Transverse colon (tissue), 4 donors: Measurements from ENCODE around the gene RNF166. TPM values are rescaled to one million over a fixed set of nuclear protein-coding genes. Genes with fewer than 3 reads are reported as not detected.
"Not testable (repeated sequence)": the region's sequence is repeated elsewhere in the genome, so short reads cannot be mapped to it uniquely, and the experiment has no call there.

Experiments
- DNase-seq: peaks from one replicate; pipeline ENCODE4 v3.0.0-alpha.2; 2019
- H3K27ac ChIP-seq, 4 donors: fragments of 200-600 bp; sonication (generic); 2 replicates each; pipeline ENCODE4 v1.5.1; 2016 to 2018; ENCODE audit warnings: inconsistent platforms in 4 of 4
- H3K27me3 ChIP-seq: fragments of 200-600 bp; sonication (generic); 2 replicates; pipeline ENCODE4 v1.5.1; 2017; ENCODE audit warnings: inconsistent platforms
- H3K36me3 ChIP-seq, 4 donors: fragments of 200-600 bp; sonication (generic); 2 replicates each; pipeline ENCODE4 v1.5.1; 2017 to 2019; ENCODE audit warnings: inconsistent platforms in 4 of 4
- H3K4me1 ChIP-seq, 4 donors: fragments of 200-600 bp; sonication (generic); 2 replicates each; pipeline ENCODE4 v1.5.1; 2017 to 2020; ENCODE audit warnings: inconsistent platforms in 4 of 4
- H3K4me3 ChIP-seq, 4 donors: fragments of 200-600 bp; sonication (generic); 1 replicate in 1 of 4; 2 replicates in 3 of 4; pipeline versions ENCODE4 v1.5.1 to v1.6.1; 2017 to 2019; ENCODE audit warnings: inconsistent platforms in 4 of 4
- H3K9me3 ChIP-seq, 2 donors: fragments of 200-600 bp; sonication (generic); 2 replicates each; pipeline ENCODE4 v1.5.1; 2017 to 2019; ENCODE audit warnings: inconsistent platforms in 2 of 2
- EP300 ChIP-seq: sonication (generic); formaldehyde crosslinking; IDR thresholded peaks from one replicate; pipeline ENCODE4 v1.6.1; 2017; ENCODE audit warnings: antibody characterized with exemption, low read depth
- POLR2A ChIP-seq: fragments of 450-650 bp; IDR thresholded peaks from one replicate; pipeline ENCODE4 v1.6.1; 2016; ENCODE audit warnings: antibody characterized with exemption, mild to moderate bottlenecking, moderate library complexity
- POLR2AphosphoS5 ChIP-seq, 3 donors: sonication (generic); formaldehyde crosslinking; IDR thresholded peaks; one replicate each; pipeline ENCODE4 v1.6.1; 2016; ENCODE audit warnings: antibody characterized with exemption in 3 of 3
- WGBS, 2 donors: methylation state at CpG; one replicate each; pipeline ENCODE4 v1.1.5; 2018; ENCODE audit warnings: low coverage in 1 of 2; 5-methylcytosine and 5-hydroxymethylcytosine counted together
- in situ Hi-C, 4 donors: fragments of 200-750 bp; cut with MboI; loops; one replicate each; pipeline versions ENCODE4 v1.15.0 to v1.15.1; 2017; ENCODE audit warnings: low sequenced_read_pairs in 3 of 4, low pct_ligation_motif_present in 1 of 4, low pct_unique_long_range_greater_than_20kb in 1 of 4
- intact Hi-C: fragments of 100-400 bp; cut with DNase I; formaldehyde crosslinking; loops from one replicate; pipeline ENCODE4 v1.15.1; 2023; ENCODE audit warnings: low total_unique reads
- total RNA-seq, 4 donors: library from RNA; depleted of rRNA; stranded (reverse); fragments of >200 nt; gene quantifications; one replicate each; pipeline ENCODE4 v1.1.0, GENCODE V29; 2016
- TF ChIP-seq, protein P1 (sequence below), 5 experiments: fragments of 200-600 bp in 3 of 5; fragments of 450-650 bp in 2 of 5; sonication (generic) in 3 of 5; IDR thresholded peaks; 1 replicate in 2 of 5; 2 replicates in 3 of 5; pipeline ENCODE4 v1.5.1; 2016 to 2017; ENCODE audit warnings: antibody characterized with exemption in 5 of 5, inconsistent platforms in 3 of 5, mild to moderate bottlenecking in 2 of 5, moderate library complexity in 1 of 5

RNF166 gene
- total RNA-seq, 4 donors from 2014 or later, result 10.3 to 15.3 (median 14.4) TPM

DNA sequence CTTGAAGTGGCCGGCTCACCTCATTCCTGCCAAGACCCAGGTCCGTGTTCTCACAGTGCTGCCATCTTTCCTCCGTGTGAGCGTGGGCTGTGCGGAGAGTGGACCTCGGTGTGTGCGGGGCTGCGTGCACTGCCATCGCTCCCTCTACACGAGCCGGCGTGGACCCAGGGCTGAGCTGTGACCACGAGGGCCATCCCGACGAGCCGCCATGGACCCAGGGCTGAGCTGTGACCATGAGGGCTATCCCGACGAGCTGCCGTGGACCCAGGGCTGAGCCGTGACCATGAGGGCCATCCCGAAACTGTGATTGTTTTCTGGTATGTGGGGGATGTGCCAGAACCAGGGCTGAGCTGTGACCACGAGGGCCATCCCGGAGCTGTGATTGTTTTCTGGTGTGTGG lies 34.4 kb downstream of the RNF166 start:
- intact Hi-C loops, result no loop called here
- Histone ChIP-seq H3K4me1 (no peaks in the 10 kb centered on the region), H3K36me3 (no peaks in the 10 kb centered on the region), H3K27ac (no peak overlapping the region), H3K27me3 (no peaks in the 10 kb centered on the region), H3K9me3 (no peaks in the 10 kb centered on the region), H3K4me3 (no peak overlapping the region)
- no peak for TF ChIP-seq EP300
- TF ChIP-seq, protein P1, sequence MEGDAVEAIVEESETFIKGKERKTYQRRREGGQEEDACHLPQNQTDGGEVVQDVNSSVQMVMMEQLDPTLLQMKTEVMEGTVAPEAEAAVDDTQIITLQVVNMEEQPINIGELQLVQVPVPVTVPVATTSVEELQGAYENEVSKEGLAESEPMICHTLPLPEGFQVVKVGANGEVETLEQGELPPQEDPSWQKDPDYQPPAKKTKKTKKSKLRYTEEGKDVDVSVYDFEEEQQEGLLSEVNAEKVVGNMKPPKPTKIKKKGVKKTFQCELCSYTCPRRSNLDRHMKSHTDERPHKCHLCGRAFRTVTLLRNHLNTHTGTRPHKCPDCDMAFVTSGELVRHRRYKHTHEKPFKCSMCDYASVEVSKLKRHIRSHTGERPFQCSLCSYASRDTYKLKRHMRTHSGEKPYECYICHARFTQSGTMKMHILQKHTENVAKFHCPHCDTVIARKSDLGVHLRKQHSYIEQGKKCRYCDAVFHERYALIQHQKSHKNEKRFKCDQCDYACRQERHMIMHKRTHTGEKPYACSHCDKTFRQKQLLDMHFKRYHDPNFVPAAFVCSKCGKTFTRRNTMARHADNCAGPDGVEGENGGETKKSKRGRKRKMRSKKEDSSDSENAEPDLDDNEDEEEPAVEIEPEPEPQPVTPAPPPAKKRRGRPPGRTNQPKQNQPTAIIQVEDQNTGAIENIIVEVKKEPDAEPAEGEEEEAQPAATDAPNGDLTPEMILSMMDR (IDR thresholded peaks at IDR 0.05), result no peak
- TF ChIP-seq POLR2AphosphoS5 (IDR thresholded peaks at IDR 0.05), result no peak
- no peak for TF ChIP-seq POLR2A
- WGBS, 2 donors, result 93% methylated on average over 23 of the region's 23 CpGs; no CpG with 5 or more reads in 1 of the 2 donors
- DNase-seq, result no peak
- in situ Hi-C loops, result no loop called here

DNA sequence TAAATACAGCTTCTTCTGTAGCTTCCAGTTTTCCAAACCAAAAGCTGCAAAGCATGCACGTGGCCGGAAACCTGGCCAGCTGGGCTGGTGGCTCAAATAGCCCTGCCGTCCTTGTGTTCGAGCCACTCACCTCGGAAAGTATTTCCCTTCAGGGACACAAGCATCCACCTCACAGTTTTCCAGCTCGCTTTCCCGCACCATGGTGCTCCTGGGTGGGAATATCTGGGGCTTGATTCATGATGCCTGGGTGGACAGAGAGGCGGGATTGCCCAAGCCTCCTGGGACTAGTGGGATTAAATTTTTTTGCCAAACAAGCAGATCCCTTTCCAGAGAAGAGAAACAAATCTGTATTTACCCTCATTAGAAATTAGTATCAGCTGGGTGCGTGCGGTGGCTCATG lies 36.2 kb downstream of the RNF166 start:
- H3K4me1 ChIP-seq, result no peaks in the 10 kb centered on the region
- H3K27me3 ChIP-seq, result no peaks in the 10 kb centered on the region
- TF ChIP-seq, protein P1 (IDR thresholded peaks at IDR 0.05), result no peak
- TF ChIP-seq POLR2A (no peak), EP300 (no peak), POLR2AphosphoS5 (IDR thresholded peaks at IDR 0.05) (no peak)
- H3K9me3 ChIP-seq, result no peaks in the 10 kb centered on the region
- no peak overlapping the region for H3K27ac ChIP-seq
- no peaks in the 10 kb centered on the region for H3K36me3 ChIP-seq
- in situ Hi-C loops (no loop called here), intact Hi-C loops (no loop called here)
- H3K4me3 ChIP-seq, result no peak overlapping the region
- WGBS, 2 donors, result 60 to 86% methylated on average over 1 to 10 of the region's 10 CpGs
- no peak for DNase-seq

DNA sequence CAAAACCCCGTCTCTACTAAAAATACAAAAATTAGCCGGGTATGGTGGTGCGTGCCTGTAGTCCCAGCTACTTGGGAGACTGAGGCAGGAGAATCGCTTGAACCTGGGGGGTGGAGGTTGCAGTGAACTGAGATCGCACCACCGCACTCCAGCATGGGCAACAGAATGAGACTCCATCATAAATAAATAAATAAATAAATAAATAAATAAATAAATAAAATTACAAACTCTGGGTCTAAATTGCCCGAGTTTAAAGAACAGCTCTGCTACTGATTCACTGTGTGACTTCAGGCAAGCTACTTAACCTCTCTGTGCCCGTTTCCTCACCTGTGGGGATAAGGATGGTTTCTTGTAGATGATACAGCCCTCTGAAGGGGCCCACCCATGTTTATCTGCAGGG lies 36.7 kb downstream of the RNF166 start:
- H3K4me1 ChIP-seq, H3K9me3 ChIP-seq, H3K27me3 ChIP-seq, H3K4me3 ChIP-seq, intact Hi-C loops, DNase-seq, H3K36me3 ChIP-seq, H3K27ac ChIP-seq, in situ Hi-C loops: not testable (repeated sequence)
- WGBS, 2 donors, result 87 to 90% methylated on average over 3 to 8 of the region's 8 CpGs

DNA sequence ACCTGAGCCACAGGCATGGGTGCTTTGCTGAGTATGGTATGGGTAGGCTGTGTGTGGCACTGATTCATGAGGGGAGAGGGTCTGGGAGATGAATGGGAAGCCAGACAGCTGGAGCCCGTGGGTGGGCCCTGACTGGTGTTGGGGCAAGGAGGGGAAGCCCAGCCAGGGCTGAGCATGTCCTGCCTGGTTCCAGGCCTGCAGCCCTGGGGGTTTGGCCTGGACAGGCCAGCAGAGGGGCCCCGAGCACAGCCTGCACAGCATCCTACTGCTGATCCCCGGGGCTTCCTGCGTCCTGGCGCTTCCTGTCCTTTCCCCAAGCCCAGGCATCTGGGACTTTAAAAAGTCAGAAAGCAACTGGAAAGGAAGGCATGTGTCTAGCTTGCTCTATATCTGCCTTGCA lies 38.7 kb downstream of the RNF166 start:
- Histone ChIP-seq H3K9me3 (no peaks in the 10 kb centered on the region), H3K36me3 (no peaks in the 10 kb centered on the region), H3K4me1 (peaks cover 0 to 7% (median 6%) of the 10 kb centered on the region in 4 donors), H3K27me3 (no peaks in the 10 kb centered on the region), H3K27ac (no peak overlapping the region), H3K4me3 (no peak overlapping the region)
- DNase-seq, result no peak
- intact Hi-C loops (no loop called here), in situ Hi-C loops (no loop called here)
- 77% methylated on average over 5 of the region's 5 CpGs; no CpG with 5 or more reads in 1 of the 2 donors for WGBS, 2 donors
- TF ChIP-seq, protein P1 (IDR thresholded peaks at IDR 0.05), result no peak
- TF ChIP-seq EP300, result no peak
- TF ChIP-seq POLR2AphosphoS5 (IDR thresholded peaks at IDR 0.05), result no peak
- TF ChIP-seq POLR2A, result no peak

DNA sequence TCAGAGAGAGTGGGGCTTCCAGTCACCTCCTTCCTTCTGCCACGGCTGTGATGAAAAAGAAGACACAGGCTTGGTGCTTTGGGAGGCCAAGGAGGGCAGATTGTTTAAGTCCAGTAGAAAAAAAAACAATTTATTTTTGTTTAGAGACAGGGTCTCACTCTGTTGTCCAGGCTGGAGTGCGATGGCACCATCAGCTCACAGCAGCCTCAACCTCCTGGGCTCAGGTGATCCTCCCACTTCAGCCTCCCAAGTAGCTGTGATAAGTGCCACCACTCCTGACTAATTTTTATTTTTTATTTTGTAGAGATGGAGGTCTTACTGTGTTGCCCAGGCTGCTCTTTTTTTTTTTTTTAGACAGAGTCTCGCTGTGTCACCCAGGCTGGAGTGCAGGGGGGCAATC lies 40.6 kb downstream of the RNF166 start:
- in situ Hi-C loops, result no loop called here
- Histone ChIP-seq H3K27ac (no peak overlapping the region), H3K9me3 (no peaks in the 10 kb centered on the region), H3K4me3 (no peak overlapping the region), H3K4me1 (peaks cover 0 to 18% (median 14%) of the 10 kb centered on the region in 4 donors), H3K27me3 (no peaks in the 10 kb centered on the region), H3K36me3 (no peaks in the 10 kb centered on the region)
- no peak for DNase-seq
- intact Hi-C loops, result no loop called here
- WGBS, 2 donors, result 90 to 96% methylated on average over 2 to 3 of the region's 3 CpGs
- TF ChIP-seq POLR2AphosphoS5 (IDR thresholded peaks at IDR 0.05) (no peak), EP300 (no peak), POLR2A (no peak)
- TF ChIP-seq, protein P1 (IDR thresholded peaks at IDR 0.05), result no peak
